GM12878 (cell line): ENCODE results near the gene SYNGR4. TPM values are rescaled to one million over a fixed set of nuclear protein-coding genes. Genes with fewer than 3 reads are reported as not detected.
"Not testable (repeated sequence)": the region's sequence is repeated elsewhere in the genome, so short reads cannot be mapped to it uniquely, and the experiment has no call there.

Experiments used
- ATAC-seq: fragments of 200-7000 bp; cut with Tn5 transposase; 3 replicates; pipeline ENCODE4 v1.9.1; 2020; ENCODE audit warnings: mild to moderate bottlenecking, moderate library complexity
- BruUV-seq: library from RNA; stranded (reverse); fragments of 400-500 nt; replicated peaks from 2 replicates; lab custom pipeline; 2021; lab: Mats Ljungman, UMichigan
- CTCF ChIA-PET: fragments of 300-600 bp; sonication (Branson Sonifier 250); formaldehyde crosslinking; extraction: SDS; loops from one replicate; lab custom pipeline; 2021; ENCODE audit warnings: inconsistent platforms; lab: Yijun Ruan, JAX
- POLR2A ChIA-PET: fragments of 350-600 bp; formaldehyde crosslinking; extraction: SDS; loops from one replicate; lab custom pipeline; 2021; ENCODE audit warnings: inconsistent platforms; lab: Charles Lee
- RAD21 ChIA-PET: fragments of 300-600 bp; sonication (Branson Sonifier 250); formaldehyde crosslinking; loops from one replicate; lab custom pipeline; 2023; ENCODE audit warnings: antibody characterized with exemption; ENCODE audit not compliant: unreplicated experiment; lab: Charles Lee
- SMC1A ChIA-PET: fragments of 300-600 bp; sonication (Branson Sonifier 250); formaldehyde crosslinking; loops from one replicate; lab custom pipeline; 2023; ENCODE audit not compliant: unreplicated experiment, uncharacterized antibody; lab: Charles Lee
- DNase-seq: peaks from one replicate; pipeline ENCODE4 v3.0.0-alpha.2; 2011; ENCODE audit warnings: low read depth, low spot score
- FAIRE-seq: peaks from 3 replicates; lab custom pipeline; 2011; peaks lifted over from hg19 to GRCh38; lab: Jason Lieb, UNC
- H2AFZ ChIP-seq: 2 replicates; pipeline ENCODE4 v1.6.0; 2011; ENCODE audit warnings: low read depth, low read length, control low read depth; ENCODE audit not compliant: control insufficient read depth
- H3K27ac ChIP-seq: 2 replicates; pipeline ENCODE4 v1.5.1; 2011; ENCODE audit warnings: control low read depth; ENCODE audit not compliant: control insufficient read depth, insufficient read depth
- H3K27me3 ChIP-seq, 2 experiments: replicated peaks in 1 of 2; 2 replicates each; pipeline versions ENCODE4 v1.6.0 to v1.6.1; 2011; ENCODE audit warnings: low read length in 1 of 2; ENCODE audit not compliant: control insufficient read depth in 2 of 2, insufficient read depth in 2 of 2
- H3K36me3 ChIP-seq, 2 experiments: 2 replicates each; pipeline ENCODE4 v1.5.1; 2011; ENCODE audit warnings: low read length in 1 of 2; ENCODE audit not compliant: control insufficient read depth in 2 of 2, insufficient read depth in 2 of 2
- H3K4me1 ChIP-seq: 2 replicates; pipeline ENCODE4 v1.6.1; 2011; ENCODE audit warnings: mild to moderate bottlenecking, low read length, moderate library complexity, mixed read lengths; ENCODE audit not compliant: control insufficient read depth, insufficient read depth
- H3K4me2 ChIP-seq: 2 replicates; pipeline ENCODE4 v1.6.0; 2011; ENCODE audit warnings: control low read depth; ENCODE audit not compliant: control insufficient read depth, insufficient read depth
- H3K4me3 ChIP-seq: fragments of 200-600 bp; sonication (generic); 2 replicates; pipeline ENCODE4 v1.5.1; 2016
- H3K79me2 ChIP-seq: 2 replicates; pipeline ENCODE4 v1.6.0; 2011; ENCODE audit warnings: low read length; ENCODE audit not compliant: control insufficient read depth, insufficient read depth
- H3K9ac ChIP-seq: 2 replicates; pipeline ENCODE4 v1.8.0; 2011; ENCODE audit warnings: low read length, control low read depth, mixed read lengths; ENCODE audit not compliant: control insufficient read depth, insufficient read depth
- H3K9me3 ChIP-seq: replicated peaks from 3 replicates; pipeline ENCODE4 v1.5.1; 2011; ENCODE audit warnings: mild to moderate bottlenecking, low read length; ENCODE audit not compliant: control insufficient read depth, insufficient read depth
- H4K20me1 ChIP-seq: 2 replicates; pipeline ENCODE4 v1.6.0; 2011; ENCODE audit not compliant: control insufficient read depth, insufficient read depth
- BACH1 ChIP-seq: fragments of 450-650 bp; IDR thresholded peaks from 2 replicates; pipeline ENCODE4 v1.6.1; 2017; ENCODE audit warnings: mild to moderate bottlenecking, borderline replicate concordance
- BRCA1 ChIP-seq: IDR thresholded peaks from 2 replicates; pipeline ENCODE4 v1.6.1; 2011; ENCODE audit warnings: low read depth, low read length, improper control_type of control experiment
- CEBPB ChIP-seq, 2 experiments: fragments of 150-350 bp in 1 of 2; IDR thresholded peaks; 2 replicates each; pipeline ENCODE4 v1.6.1; 2012 to 2014; ENCODE audit warnings: low read depth in 2 of 2, low read length in 2 of 2, borderline replicate concordance in 1 of 2, inconsistent platforms in 1 of 2
- EZH2 ChIP-seq: IDR thresholded peaks from 2 replicates; pipeline ENCODE4 v1.6.1; 2012; ENCODE audit warnings: low read depth, mild to moderate bottlenecking, control low read depth, inconsistent platforms, low read length, borderline replicate concordance; ENCODE audit not compliant: control insufficient read depth
- HDAC6 ChIP-seq: fragments of 200-600 bp; sonication (generic); IDR thresholded peaks from one replicate; pipeline ENCODE4 v1.8.0; 2017; ENCODE audit warnings: antibody characterized with exemption; ENCODE audit not compliant: unreplicated experiment
- MEF2B ChIP-seq: fragments of 450-650 bp; IDR thresholded peaks from 2 replicates; pipeline ENCODE4 v1.6.1; 2018; ENCODE audit warnings: mild to moderate bottlenecking, moderate library complexity; ENCODE audit not compliant: partially characterized antibody, poor library complexity, severe bottlenecking
- PAX5 ChIP-seq: IDR thresholded peaks from 2 replicates; pipeline ENCODE4 v1.6.1; 2011; ENCODE audit warnings: low read depth, low read length, borderline replicate concordance
- RCOR1 ChIP-seq: conservative IDR thresholded peaks from 2 replicates; pipeline ENCODE4 v1.6.1; 2012; ENCODE audit warnings: low read depth, low read length, improper control_type of control experiment
- TCF12 ChIP-seq: IDR thresholded peaks from 2 replicates; pipeline ENCODE4 v1.6.1; 2011; ENCODE audit warnings: low read depth, mild to moderate bottlenecking, low read length
- WGBS: methylation state at CpG from one replicate; pipeline ENCODE4 v1.1.6; 2016; ENCODE audit warnings: low lambda C conversion rate; ENCODE audit not compliant: insufficient replicate concordance, insufficient coverage; ENCODE audit errors: missing lambda C conversion rate; 5-methylcytosine and 5-hydroxymethylcytosine counted together
- in situ Hi-C: fragments of 300-500 bp; cut with MboI; formaldehyde crosslinking; loops from 9 replicates; pipeline ENCODE4 v1.14.3; 2018; ENCODE audit warnings: mixed read lengths
- intact Hi-C: fragments of 100-400 bp; cut with micrococcal nuclease; formaldehyde crosslinking; loops from one replicate; pipeline ENCODE4 v1.14.2; 2022; ENCODE audit not compliant: unreplicated experiment
- polyA plus RNA-seq, 11 experiments: library from polyadenylated mRNA; depleted of rRNA in 4 of 11; unstranded in 6 of 11; stranded (reverse) in 5 of 11; fragments of >200 nt; fragmentation: Nextera tagmentation in 4 of 11; fragmentation: Illumina TruSeq in 1 of 11; extraction: Ambion mirVana in 4 of 11; extraction: Trizol in 1 of 11; gene quantifications; 1 replicate in 1 of 11; 2 replicates in 10 of 11; pipeline versions ENCODE4 v1.2.1 to v1.2.3, GENCODE V29; 2011 to 2016; ENCODE audit warnings: inconsistent platforms in 2 of 11, missing spikeins in 2 of 11, low read depth in 1 of 11
- total RNA-seq, 4 experiments: library from RNA; depleted of rRNA in 3 of 4; stranded (reverse); fragments of >200 nt in 3 of 4; fragmentation: Illumina TruSeq in 1 of 4; extraction: Trizol in 1 of 4; gene quantifications; 2 replicates each; pipeline versions ENCODE4 v1.2.1 to v1.2.3, GENCODE V29; 2013 to 2021

The SYNGR4 gene
- total and polyA plus RNA-seq, 10 of the 15 experiments (the other 5 are each of a cell fraction or from before 2014, with no cell fraction given) = 0.08 to 0.72 (median 0.17) TPM; not detected in 6

DNA sequence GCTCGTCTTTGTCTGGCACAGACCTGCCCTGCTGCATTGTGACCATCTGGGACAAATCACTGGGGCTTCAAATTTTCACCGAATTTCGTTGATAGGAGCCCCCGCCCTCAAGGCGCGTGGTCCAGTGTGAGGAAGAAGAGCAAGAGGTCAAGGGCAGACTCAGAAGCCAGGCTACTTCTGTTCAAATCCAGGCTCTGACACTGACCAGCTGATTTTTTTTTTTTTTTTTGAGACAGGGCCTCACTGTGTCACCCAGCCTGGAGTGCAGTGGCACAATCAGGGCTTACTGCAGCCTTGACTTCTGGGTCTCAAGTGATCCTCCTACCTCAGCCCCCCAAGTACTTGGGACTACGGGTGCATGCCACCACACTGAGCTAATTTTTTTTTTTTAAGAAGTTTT lies 7.2 kb downstream of the SYNGR4 start:
- Histone ChIP-seq H3K9me3 (no peaks in the 10 kb centered on the region), H3K27me3 (no peaks in the 10 kb centered on the region), H3K4me3 (no peak overlapping the region), H3K4me1 (no peaks in the 10 kb centered on the region), H3K79me2 (no peaks in the 10 kb centered on the region), H2AFZ (no peak overlapping the region), H3K9ac (no peak overlapping the region), H3K36me3 (no peaks in the 10 kb centered on the region), H4K20me1 (no peaks in the 10 kb centered on the region), H3K4me2 (no peak overlapping the region), H3K27ac (no peak overlapping the region)
- WGBS = 60% methylated on average over 6 of the region's 7 CpGs
- SMC1A ChIA-PET = interaction anchor here (0.6 kb wide), 1 partner anchor 153 kb away, joined by 3 read pairs; no protein-coding TSS in a partner anchor
- intact Hi-C loops = no loop called here
- ATAC-seq (no peak), DNase-seq (no peak), FAIRE-seq (no peak)
- BruUV-seq = no TSS peak
- RAD21 ChIA-PET = no interaction called here
- TF ChIP-seq BRCA1 (no peak), TCF12 (no peak), PAX5 (no peak), MEF2B (no peak), HDAC6 (no peak), EZH2 (no peak), RCOR1 (no peak), CEBPB (IDR thresholded peaks at IDR 0.05; ENCODE audit: borderline replicate concordance in 1 of 2, low read depth in 2 of 2, low read length in 2 of 2) (no peak), BACH1 (no peak)
- POLR2A ChIA-PET = interaction anchor here (0.7 kb wide), 1 partner anchor 10 kb away, joined by 3 read pairs; no protein-coding TSS in a partner anchor
- CTCF ChIA-PET = interaction anchor here (0.6 kb wide), 1 partner anchor 1536 kb away, joined by 3 read pairs; no protein-coding TSS in a partner anchor
- in situ Hi-C loops = no loop called here

DNA sequence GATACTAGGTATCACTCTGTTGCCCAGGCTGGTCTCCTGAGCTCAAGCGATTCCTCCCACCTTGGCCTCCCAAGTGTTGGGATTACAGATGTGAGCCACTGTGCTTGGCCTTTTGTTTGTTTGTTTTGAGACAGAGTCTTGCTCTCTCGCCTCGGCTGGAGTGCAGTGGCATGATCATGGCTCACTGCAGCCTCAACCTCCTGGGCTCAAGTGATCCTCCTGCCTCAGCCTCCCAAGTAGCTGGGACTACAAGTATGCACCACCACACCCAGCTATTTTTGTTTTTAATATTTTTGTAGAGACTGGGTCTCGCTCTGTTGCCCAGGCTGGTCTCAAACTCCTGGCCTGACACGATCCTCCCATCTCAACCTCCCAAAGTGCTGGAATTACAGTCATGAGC lies 7.6 kb downstream of the SYNGR4 start:
- RAD21 ChIA-PET, H3K27me3 ChIP-seq, ATAC-seq, FAIRE-seq, H3K4me2 ChIP-seq, DNase-seq, H3K36me3 ChIP-seq, H2AFZ ChIP-seq, H3K9me3 ChIP-seq, H4K20me1 ChIP-seq, H3K9ac ChIP-seq, BruUV-seq, H3K27ac ChIP-seq, intact Hi-C loops, H3K4me1 ChIP-seq, H3K4me3 ChIP-seq, H3K79me2 ChIP-seq, in situ Hi-C loops: not testable (repeated sequence)
- 42% methylated on average over 5 of the region's 5 CpGs for WGBS
- ChIA-PET POLR2A (interaction anchor here (0.7 kb wide), 1 partner anchor 11 kb away, joined by 3 read pairs; no protein-coding TSS in a partner anchor), SMC1A (interaction anchor here (0.6 kb wide), 1 partner anchor 154 kb away, joined by 3 read pairs; no protein-coding TSS in a partner anchor), CTCF (interaction anchor here (0.6 kb wide), 1 partner anchor 1535 kb away, joined by 3 read pairs; no protein-coding TSS in a partner anchor)
